NOMO-1 treated with dmso at 0.1 percent for 144 hours (cell line): Measurements from ENCODE around the gene CLN3.
"Not testable (repeated sequence)": the region's sequence is repeated elsewhere in the genome, so short reads cannot be mapped to it uniquely, and the experiment has no call there.

Experiments
- DNase-seq: peaks from one replicate; lab custom pipeline; 2025; ENCODE audit not compliant: unreplicated experiment; lab: John Stamatoyannopoulos, UW

Gene CLN3

DNA sequence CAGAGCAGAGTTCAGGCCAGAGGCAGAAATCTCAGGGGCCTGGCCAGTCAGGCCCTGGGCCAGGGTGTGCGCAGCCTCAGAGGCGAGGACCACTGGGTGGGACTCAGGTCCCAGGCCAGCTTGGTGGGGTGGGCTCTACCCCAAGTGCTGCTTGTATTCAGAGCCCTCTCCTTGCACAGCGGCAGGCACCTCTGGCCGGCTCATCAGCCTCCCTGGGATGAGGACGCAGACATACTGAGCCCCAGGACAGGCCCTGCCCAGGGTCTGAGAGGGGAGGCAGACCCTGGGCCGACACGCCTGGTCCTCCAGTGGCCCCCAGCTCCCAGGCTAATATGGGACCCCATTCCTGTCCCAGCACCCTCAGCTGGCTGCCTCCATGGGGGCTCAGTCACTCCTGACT is 22.4 kb upstream of the CLN3 start:
- no peak for DNase-seq

DNA sequence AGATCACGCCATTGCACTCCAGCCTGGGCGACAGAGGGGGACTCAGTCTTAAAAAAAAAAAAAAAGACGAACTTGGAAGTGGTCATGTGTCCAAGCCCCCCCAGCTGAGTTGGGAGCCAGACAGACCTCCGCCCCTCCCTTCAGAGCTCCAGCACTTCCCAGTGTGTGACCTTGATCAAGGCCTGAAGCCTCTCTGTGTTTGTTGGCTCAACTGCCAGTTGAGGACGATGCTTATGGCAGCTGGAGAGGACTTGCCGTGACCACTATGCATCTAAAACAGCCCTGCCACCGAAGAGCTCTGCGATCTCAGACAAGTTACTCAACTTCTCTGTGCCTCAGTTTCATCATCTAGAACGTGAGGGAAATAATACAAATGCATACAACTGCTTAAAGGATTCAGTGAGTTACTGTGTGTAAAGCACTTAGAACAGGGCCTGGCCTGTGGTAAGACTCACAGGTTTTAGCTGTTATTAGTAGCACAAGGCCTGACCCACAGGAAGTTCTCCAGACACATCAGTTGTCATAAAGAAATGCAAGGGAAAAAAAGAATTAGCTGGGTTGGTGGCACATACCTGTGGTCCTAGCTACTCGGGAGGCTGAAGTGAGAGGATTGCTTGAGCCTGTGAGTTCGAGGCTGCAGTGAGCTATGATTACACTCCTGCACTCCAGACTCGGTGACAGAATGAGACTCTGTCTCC is 21.8 kb upstream of the CLN3 start:
- DNase-seq: no peak

DNA sequence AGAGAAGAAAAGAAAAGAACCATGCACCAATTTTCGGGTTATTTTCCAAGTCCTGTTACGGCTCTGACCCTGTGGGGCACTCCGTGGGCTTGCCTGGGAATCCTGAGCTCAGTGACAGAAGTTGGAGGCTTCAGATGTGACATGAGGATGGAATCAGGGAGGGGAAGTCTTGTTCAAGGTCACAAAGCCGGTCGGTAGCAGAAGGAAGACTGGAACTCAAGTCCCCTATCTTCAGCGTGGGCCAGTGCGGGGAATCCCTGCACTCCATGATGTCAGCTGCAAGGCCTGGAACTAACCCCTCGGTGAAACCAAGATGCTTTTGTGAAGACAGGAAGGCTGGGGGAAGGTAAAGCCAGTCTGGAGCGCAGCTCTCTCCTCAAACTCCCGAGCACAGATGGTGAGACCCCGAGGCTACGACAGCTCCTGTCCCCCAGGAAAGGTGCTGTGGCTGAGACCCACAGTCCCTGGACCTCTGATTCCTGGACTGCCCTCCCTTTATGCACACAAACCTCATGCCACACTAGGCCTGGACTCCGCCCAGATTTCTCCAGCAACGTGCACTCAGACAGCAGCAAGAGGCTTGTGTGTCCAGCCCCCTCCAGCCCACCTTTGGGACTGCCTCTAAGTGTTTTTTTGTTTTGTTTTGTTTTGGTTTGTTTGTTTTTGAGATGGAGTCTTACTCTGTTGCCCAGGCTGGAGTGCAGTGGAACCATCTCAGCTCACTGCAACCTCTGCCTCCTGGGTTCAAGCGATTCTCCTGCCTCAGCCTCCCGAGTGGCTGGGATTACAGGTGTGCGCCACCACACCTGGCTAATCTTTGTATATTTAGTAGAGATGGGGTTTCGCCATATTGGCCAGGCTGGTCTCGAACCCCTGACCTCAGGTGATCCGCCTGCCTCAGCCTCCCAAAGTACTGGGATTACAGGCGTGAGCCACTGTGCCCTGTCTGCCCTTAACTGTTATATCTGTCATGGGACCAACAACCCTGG is 20.2 kb upstream of the CLN3 start:
- no peak for DNase-seq

DNA sequence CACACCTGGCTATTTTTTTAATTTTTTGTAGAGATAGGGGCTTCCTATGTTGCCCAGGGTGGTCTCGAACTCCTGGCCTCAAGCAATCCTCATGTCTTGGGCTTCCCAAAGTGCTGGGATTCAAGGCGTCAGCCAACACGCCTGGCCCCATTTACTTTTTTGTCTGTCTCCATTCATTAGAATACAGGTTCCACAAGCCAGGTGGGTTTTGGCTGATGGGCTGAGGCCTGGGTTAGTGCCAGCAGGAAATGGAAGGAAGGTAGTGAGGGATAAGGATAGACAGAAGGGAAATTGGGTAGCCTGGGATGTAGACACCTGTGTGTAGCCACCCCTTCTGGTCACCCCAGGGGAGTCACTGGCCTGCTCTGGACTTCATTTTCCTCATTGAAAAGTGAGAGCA is 19.2 kb upstream of the CLN3 start:
- DNase-seq: no peak

DNA sequence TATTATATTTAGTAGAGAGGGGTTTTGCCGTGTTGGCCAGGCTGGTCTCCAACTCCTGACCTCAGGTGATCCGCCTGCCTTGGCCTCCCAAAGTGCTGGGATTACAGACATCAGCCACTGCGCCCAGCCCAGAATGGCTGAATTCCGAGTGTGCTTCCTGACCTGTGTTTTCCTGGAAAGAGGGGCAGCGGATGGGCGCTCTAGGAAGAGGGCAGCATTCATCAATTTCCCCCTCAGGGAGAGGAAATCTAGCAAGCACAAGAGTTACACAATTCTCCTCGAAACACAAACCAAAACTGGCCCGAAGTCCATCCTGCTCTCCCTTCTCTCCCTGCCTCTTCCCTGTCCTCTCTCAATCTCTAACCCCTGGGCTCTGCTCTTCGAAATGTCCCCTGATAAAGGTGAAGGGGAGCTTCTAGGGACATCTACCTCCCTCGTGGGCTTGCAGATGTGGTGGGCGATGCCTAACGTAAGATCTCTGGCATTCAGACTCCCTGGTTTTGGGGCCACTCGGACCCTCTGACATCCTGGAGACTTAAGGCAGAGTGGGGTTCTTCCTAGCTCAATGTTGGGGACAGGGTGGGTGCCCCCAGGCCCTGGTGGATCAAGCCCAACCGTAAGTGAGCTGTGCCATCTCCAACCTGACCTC is 13.7 kb upstream of the CLN3 start:
- no peak for DNase-seq

DNA sequence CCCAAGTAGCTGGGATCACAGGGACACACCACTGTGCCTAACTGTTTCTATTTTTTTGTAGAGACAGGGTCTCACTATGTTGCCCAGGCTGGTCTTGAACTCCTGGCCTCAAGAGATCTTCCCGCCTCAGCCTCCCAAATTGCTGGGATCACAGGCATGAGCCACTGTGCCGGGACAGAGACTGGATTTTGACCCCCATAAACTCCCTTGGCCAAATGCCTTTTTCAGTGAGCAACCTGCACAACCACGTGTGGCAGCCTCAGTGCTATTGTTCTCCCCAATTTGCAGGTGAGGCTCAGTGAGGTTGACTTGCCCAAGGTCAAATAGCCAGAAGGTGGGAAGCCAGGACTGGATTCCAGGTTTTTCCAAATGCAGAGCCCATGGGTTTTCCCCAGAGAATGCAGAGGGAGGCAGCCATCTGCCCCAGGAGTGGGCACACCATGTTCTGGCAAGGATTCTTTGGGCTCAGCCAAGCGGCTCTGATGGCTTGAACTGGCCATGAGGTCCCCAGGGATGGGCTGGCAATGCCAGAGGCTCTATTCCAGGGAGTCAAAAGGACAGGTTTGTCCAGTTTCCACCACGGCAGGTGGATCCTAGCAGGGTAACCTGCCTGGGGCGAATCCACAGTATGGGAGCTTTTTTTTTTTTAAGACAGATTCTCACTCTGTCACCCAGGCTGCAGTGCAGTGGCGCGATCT is 13.0 kb upstream of the CLN3 start:
- DNase-seq: no peak

DNA sequence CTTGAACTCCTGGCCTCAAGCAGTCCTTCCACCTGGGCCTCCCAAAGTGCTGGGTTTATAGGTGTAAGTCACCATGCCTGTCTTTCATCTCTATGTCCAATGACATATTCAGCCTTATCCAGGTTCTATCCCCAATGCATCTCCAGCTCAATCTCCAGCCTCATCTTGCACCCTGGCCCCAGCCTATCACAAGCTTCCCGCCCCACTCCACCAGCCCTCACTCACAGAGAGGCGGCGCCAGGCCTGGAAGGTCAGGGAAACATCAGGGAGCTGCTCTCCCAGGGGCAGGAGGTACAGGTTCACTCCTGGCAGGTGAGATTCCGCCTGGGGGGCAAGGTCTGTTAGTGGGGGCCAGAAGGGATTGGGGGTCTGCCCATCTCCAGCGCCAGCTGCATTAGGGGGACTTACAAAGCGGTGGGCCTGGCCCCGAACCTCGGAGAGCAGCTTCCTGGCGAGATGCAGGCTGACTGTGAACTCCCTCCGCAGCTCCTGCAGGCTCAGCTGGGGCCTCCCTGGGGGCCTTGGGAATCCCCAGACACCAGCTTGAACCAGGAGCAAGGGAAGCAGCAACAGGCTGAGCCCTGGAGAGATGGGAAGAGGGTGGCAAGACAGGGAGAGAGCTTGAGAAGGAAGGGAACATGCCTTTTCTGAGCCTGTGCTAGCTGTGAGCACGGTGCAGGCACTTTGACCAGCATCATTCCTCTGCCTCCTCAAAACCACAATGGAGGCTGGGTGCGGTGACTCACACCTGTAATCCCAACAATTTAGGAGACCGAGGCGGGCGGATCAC is 11.8 kb upstream of the CLN3 start:
- no peak for DNase-seq

DNA sequence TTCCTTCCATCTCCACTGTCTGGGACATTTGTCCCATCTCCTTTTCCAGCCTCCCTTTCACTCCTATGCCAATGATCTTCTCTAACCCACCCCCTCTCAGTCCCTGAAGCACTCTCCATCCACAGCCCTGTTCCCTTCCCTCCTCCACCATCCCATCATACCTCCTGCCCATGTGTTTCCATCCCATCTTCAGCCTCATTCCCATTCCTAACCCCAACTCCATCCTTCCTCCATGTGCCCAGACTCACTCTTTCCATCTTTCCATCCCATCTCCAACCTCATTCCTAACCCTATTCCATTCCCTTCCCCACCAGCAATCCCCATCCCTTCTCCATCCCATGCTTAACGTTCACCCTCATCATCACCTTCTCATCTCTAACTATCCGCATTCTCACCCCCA is 10.4 kb upstream of the CLN3 start:
- DNase-seq: no peak

DNA sequence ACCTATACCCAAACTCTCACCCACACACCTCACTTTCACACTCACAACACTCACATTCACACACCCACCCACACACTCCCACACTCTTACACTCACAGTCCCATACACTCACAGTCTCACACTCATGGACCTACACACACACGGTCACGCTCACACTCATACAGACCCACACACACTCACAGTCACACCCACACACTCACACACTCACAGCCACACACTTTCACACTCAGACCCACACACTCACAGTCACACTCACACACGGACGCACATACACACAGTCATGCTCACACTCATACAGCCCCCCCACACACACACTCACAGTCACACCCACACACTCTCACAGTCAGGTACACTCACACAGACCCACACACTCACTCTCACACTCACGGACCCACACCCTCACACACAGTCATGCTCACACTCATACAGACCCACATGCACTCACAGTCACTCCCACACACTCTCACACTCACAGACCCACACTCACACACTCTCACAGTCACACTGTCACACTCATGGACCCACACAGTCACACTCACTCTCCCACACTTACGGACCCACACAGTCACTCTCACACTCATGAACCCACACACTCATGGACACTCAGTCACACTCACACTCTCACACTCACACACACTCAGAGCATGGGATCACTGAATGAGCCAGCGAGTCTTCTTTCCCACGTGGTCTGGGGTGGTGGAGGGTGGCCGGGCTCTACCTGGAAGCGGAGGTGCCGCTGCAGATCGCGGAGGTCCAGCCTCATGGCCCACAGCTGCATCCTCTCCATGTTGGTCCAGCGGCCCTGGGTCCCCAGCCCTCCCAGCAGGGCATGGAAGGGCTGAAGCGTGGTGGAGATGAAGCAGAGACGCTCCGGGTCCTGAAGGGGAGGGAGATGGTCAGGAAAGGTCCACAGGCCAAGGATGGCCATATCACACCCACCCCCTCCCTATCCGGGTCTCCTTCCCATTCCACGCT is 9.7 kb upstream of the CLN3 start:
- no peak for DNase-seq

DNA sequence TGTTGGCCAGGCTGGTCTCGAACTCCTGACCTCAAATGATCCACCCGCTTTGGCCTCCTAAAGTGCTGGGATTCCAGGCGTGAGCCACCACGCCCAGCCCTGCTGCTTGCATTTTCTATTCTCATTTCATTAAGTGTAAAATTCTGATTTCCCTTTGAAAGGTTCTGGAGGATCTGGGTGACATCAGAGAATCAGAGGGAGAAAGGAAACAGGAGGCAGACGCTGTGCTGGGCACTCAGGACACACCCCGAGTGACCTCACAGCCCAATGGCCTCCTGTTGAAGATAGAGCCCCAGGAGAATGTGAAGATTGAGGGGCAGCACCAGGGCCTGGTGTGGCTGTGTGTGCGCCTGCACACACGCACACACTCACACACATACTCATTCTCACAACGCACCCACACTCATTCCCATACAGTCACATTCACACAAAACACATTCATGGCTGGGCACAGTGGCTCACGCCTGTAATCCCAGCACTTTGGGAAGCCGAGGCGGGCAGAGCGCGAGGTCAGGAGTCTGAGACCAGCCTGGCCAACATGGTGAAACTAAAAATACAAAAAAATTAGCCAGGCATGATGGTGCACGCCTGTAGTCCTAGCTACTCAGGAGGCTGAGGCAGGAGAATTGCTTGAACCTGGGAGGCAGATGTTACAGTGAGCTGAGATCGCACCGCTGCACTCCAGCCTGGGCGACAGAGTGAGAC is 8.8 kb upstream of the CLN3 start:
- not testable (repeated sequence) for DNase-seq

DNA sequence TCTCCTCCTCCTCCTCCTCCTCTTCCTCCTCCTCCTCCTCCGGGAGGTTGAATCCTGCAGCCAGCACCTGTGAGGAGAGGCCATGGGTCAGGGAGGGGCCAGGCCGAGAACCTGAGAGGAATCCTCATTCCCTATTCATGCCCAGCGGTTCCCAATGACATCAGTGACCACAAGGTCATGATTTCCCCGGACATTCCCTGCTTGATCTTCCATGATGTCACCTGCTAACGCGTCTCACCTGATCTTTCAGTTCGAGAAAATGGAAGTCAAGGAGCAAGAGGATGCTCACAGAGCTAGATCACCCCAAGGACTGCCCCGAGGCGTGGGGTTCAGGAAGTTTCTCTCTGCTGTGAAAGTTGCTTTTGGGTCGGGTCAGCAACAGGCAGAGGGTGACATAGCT is 8.0 kb upstream of the CLN3 start:
- DNase-seq: no peak

DNA sequence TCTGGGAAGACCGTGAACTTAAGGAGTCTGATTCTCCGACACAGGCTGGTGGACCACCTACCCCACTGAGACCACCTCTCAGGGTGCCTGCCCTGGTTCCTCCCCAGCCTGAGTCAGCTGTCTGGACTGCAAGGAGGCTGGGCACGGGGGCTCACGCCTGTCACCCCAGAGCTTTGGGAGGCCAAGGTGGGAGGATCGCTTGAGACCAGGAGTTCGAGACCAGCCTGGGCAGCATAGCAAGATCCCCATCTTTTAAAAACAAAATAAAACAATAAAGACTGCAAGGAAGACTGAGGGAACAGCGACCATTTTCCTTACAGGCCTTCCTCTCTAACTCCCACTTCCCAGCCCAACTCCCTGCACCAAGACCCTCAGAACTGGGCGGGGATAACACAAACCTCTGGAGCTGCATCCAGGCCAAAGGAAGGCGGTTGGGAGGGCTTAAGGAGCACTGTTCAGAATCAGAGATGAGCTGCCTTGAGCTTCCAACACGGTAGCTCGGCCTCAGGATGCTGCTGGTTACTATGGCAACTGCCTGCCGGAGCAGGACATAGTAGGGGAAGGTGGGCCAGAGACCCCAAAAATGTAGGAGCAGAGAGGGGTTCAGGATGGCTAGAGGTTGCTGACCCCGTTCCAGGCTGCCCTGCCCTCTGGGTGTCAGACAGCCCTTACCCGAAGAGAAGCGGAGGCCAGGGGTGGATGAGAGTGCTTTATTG is 7.0 kb upstream of the CLN3 start:
- DNase-seq: no peak

DNA sequence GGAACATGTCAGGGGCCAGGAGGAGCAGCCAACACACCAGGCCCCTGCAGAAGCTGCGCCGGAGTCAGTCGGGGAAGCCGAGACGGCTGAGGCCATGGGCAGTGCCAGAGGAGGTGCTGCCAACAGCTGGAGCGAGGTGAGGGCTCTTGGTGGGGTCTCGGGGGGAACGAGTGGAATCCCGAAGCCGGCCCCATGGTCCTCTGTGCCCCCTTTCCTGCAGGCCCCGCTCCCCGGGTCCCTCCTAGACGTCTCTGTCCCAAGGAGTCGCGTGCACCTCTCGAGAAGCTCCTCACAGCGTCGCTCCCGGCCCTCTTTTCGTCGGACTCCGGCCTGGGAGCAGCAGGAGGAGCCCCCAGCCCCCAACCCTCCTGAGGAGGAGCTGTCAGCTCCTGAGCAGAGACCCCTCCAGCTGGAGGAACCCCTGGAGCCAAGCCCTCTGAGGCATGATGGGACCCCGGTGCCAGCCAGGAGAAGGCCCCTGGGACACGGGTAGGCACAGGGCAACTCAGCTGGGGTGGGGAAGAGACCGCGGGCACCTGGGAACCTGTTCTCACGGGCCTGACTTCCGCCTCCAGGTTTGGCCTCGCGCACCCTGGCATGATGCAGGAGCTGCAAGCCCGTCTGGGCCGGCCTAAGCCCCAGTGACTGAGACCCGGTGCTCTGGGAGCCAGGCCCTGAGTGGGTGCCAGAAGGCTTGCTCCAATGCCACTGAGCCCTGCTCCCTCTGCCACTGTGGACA is 6.2 kb upstream of the CLN3 start:
- no peak for DNase-seq

DNA sequence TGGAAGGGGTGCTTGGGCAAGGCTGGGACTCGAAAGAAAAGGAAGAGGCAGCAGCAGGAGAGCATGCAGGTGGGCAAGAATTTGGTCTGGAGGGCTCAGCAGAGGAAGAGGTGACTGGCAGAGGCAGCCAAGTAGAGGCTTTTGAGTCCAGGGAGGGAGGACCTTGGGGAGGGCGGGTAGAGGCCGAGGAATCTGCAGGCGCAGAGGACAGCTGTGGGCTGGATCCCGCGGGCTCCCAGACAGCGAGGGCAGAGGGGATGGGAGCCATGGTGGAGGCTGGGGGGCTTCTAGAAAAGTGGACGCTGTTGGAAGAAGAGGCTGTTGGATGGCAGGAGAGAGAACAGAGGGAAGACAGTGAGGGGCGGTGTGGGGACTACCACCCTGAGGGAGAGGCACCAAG is 5.5 kb upstream of the CLN3 start:
- DNase-seq: no peak

DNA sequence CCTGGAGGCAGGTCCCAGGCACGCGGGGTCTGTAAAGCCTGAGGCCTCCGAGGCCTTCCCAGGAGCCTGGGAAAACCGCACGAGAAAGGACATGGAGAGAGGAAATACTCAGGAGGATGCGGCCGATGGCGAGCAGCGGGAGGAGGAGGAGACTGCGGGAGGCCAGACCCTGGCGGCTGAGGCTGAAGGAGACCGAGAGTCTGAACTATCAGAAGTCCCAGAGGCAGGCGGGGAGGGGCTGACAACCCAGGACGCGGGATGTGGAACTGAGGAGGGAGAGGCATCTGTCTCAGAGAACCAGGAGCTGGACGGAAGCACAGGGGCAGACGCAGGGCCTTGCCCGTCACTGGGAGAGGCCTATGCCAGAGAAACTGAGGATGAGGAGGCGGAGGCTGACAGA is 5.0 kb upstream of the CLN3 start:
- no peak for DNase-seq

DNA sequence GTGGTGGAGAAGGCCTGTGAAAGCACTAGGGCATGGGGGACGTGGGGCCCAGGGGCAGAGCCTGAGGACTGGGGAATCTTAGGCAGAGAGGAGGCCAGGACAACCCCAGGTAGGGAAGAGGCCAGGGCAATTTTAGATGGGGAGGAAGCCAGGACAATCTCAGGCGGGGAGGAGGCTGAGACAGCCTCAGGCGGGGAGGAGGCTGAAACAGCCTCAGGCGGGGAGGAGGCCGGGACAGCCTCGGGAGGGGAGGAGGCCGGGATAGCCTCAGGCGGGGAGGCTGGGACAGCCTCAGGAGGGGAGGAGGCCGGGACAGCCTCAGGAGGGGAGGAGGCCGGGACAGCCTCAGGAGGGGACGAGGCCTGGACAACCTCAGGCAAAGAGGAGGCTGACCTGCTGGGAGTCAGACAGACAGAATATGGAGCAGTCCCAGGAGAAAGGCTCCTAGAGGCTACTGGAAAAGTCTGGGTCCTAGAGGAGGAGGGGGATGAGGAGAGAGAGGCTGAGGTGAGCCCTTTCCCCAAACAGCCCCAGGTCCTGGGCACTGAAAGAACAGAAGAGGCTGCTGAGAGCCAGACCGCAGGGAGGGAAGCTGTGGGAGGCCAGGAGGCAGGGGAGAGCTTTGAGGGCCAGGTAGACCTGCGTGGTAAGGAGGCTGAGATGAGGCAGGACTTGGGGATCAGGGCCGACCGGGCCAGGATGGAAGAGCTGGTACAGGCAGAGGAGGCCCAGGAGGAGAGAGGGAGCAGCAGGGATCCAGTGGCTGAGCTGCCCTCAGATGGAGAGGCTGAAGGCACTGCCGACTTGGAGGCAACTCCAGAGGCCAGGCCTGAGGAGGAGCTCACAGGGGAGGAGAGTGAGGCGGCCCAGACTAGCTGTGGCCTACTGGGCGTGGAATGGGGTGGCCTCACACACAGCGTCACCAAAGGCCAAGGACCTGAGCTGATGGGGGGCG is 4.2 kb upstream of the CLN3 start:
- DNase-seq: no peak
